22Rv1 (cell line): ENCODE measurements around the gene ABCC5.

Experiments used
- CTCF ChIP-seq: fragments of 450-650 bp; IDR thresholded peaks from 2 replicates; pipeline ENCODE4 v1.5.1; 2017; ENCODE audit warnings: mild to moderate bottlenecking
- ZFX ChIP-seq: fragments of 450-650 bp; IDR thresholded peaks from 2 replicates; pipeline ENCODE4 v1.6.1; 2017; ENCODE audit warnings: antibody characterized with exemption, borderline replicate concordance

- peak; percentile 33; the same call in 1 of the 2 replicates for TF ChIP-seq CTCF
- no peak for TF ChIP-seq ZFX
Measured at GRCh38 chr3:184040010-184040409, 22.3 kb upstream of the ABCC5 start.
